GM12874 (cell line): ENCODE measurements around the gene ZMYND10.

Source experiments
- TF ChIP-seq, protein P1 (sequence below): IDR thresholded peaks from 2 replicates; pipeline ENCODE4 v1.5.1; 2011; ENCODE audit warnings: low read depth, mild to moderate bottlenecking, control low read depth, low read length, moderate library complexity; ENCODE audit not compliant: insufficient read depth

Gene ZMYND10

GRCh38 chr3:50322386-50323091 is 23.0 kb downstream of the ZMYND10 start, which contains the start of gene HYAL2:
Gene HYAL2 (minus strand): TSS chr3:50322745. CDS start chr3:50320489, 2,256 bp downstream.
- TF ChIP-seq, protein P1, sequence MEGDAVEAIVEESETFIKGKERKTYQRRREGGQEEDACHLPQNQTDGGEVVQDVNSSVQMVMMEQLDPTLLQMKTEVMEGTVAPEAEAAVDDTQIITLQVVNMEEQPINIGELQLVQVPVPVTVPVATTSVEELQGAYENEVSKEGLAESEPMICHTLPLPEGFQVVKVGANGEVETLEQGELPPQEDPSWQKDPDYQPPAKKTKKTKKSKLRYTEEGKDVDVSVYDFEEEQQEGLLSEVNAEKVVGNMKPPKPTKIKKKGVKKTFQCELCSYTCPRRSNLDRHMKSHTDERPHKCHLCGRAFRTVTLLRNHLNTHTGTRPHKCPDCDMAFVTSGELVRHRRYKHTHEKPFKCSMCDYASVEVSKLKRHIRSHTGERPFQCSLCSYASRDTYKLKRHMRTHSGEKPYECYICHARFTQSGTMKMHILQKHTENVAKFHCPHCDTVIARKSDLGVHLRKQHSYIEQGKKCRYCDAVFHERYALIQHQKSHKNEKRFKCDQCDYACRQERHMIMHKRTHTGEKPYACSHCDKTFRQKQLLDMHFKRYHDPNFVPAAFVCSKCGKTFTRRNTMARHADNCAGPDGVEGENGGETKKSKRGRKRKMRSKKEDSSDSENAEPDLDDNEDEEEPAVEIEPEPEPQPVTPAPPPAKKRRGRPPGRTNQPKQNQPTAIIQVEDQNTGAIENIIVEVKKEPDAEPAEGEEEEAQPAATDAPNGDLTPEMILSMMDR = no peak

DNA sequence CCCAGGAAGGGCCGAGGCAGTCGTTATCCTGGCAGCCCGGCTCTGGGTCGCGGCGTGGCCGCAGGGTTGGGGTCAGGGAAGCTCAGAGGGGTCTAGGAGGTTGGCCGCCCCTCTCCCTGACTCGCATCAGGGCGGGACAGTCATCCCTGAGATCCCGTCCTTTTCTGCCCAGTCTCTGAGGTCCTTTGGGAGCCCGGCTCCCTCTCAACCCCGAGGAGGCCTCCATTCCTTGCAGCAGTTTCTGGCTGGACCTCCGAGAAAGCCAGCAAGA is 23.5 kb downstream of the ZMYND10 start:
- TF ChIP-seq, protein P1 = no peak

DNA sequence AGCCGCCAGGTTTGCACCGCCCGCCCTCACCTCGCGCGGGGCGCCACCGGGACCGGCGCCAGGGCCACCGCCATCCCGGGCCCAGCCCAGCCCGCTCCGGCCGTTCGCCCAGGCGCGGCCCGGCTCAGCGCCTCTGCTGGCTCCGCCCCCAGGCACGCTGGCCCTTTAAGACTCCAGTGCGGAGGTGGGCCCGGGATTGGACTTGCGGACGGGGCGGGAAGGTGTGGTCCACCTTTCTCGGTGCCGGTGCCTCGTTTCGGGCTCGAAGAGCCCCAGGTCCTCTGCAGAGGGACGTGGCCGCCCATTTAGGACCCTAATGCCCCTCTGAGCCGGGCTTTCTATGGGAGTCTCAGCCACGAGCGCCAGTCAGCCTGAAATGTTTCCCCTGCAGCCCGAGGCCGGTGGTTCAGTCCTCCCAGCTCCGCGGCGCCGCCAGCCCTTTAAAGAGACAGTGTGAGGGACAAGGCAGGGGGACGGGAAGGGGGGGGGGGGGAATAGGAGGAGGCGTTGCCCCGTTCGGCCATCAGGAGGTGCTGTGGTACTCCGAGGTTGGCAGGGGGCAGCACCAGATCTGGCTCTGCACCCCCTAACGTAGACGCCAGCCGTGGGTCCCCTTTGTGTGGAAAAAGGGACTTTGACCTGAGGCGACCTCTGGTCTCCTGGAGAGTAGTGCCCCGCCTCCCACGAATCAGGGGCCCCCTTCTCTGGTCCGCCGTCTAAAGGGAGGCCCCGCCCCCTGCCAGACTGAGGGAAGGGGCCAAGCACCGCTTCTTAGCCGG is 24.0 kb downstream of the ZMYND10 start:
- TF ChIP-seq, protein P1 = peak; percentile 75

- TF ChIP-seq, protein P1 = no peak
These were observed 24.6 kb downstream of the ZMYND10 start for GRCh38 chr3:50320853-50321335.

DNA sequence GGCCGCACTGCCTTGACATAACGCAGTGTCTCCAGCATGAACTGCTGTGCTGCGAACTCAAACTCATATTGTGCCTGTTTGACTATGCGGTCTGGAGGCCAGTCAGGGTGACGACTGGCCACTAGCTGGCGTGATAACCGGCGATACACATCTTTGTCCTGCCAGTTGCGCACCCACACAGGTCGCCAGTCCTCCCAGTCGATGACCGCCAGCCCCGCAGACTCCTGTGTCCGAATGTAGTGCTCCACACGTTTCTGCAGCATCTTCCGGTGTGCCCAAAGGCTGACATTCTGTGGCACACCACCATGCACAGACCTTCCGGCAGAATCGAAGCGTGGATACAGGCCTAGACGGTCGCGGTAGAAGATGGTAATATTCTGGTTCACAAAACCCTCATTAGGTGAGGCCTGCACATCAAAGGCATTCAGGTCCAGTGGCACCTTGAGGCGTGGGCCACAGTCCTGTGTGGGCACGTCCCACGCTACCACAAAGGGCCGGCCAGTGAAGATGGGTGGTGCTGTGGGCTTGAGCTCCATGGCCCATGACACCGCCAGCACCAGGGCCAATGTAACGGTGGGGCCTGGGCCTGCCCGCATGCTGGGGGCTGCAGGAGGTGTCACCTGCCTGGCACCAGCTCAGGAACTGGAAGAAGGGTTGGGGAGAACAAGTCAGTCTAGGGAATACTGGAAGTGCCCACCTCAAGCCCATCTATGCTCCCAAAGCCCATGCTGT is 25.5 kb downstream of the ZMYND10 start:
- TF ChIP-seq, protein P1 = no peak

DNA sequence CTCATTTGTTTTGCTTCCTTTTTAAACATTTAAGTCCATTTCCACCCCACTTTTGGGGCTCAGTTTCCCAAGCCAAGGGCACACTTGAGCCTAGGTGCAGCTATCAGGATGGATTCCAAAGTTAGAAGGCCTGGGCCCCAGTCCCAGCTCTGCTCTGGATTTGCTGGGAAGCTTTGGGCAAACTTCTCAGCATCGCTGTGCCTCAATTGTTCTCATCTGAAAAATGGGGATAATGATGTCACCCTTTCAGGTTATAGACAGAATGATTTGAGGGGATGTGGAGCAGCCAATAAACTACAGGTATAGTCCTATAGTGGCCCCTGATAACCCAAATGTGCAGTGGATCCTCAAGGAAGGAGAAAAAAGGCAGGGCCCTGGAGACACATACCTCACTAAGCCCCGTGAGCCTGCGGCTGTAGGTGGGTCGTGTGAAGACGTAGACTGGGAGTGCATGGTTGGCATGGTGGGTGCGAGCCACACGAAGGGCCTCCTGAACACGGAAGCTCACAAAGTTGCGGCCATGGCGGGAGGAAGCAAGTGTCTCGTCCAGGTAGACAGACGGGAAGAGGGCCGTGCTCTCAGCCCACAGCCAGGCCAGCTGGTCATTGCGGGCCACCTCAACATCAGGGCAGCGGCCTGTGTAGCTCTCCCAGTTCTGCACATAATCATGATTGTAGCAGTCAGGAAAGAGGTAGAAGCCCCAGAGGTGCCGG is 26.2 kb downstream of the ZMYND10 start:
- TF ChIP-seq, protein P1 = no peak
